22Rv1 (cell line): Measurements from ENCODE around the gene TMEM59L.

Experiments used
- CTCF ChIP-seq: fragments of 450-650 bp; IDR thresholded peaks from 2 replicates; pipeline ENCODE4 v1.5.1; 2017; ENCODE audit warnings: mild to moderate bottlenecking
- ZFX ChIP-seq: fragments of 450-650 bp; IDR thresholded peaks from 2 replicates; pipeline ENCODE4 v1.6.1; 2017; ENCODE audit warnings: antibody characterized with exemption, borderline replicate concordance

- TF ChIP-seq CTCF, result no peak
- TF ChIP-seq ZFX, result no peak
These were observed 47.6 kb downstream of the TMEM59L start for GRCh38 chr19:18660051-18660910.
